Natural killer cell (primary cell): ENCODE results near the gene DNAH6. TPM values are rescaled to one million over a fixed set of nuclear protein-coding genes. Genes with fewer than 3 reads are reported as not detected.

Experiments
- ATAC-seq, 3 donors: fragments of 150-1000 bp in 2 of 3; fragments of 200-7000 bp in 1 of 3; cut with Tn5 transposase; 1 replicate in 1 of 3; 2 replicates in 2 of 3; pipeline ENCODE4 v1.10.0; 2021; ENCODE audit warnings: mild to moderate bottlenecking in 2 of 3, moderate library complexity in 2 of 3
- DNase-seq, 2 donors: peaks; one replicate each; pipeline versions ENCODE4 v3.0.0 to v3.0.0-alpha.2; 2013 to 2021; ENCODE audit warnings: mixed read lengths in 1 of 2
- H3K27ac ChIP-seq: one replicate; pipeline ENCODE4 v1.5.1; 2013; ENCODE audit warnings: mild to moderate bottlenecking, low read length
- H3K27me3 ChIP-seq: one replicate; pipeline ENCODE4 v1.6.1; 2013; ENCODE audit warnings: low read length; ENCODE audit not compliant: control insufficient read depth, insufficient read depth
- H3K36me3 ChIP-seq: one replicate; pipeline ENCODE4 v1.6.1; 2013; ENCODE audit warnings: low read length; ENCODE audit not compliant: control insufficient read depth, insufficient read depth
- H3K4me1 ChIP-seq: one replicate; pipeline ENCODE4 v1.6.1; 2013; ENCODE audit warnings: low read length; ENCODE audit not compliant: control insufficient read depth, insufficient read depth
- H3K4me3 ChIP-seq: one replicate; pipeline ENCODE4 v1.5.1; 2013; ENCODE audit warnings: low read length
- H3K9me3 ChIP-seq: one replicate; pipeline ENCODE4 v1.6.1; 2013; ENCODE audit warnings: low read length; ENCODE audit not compliant: control insufficient read depth, insufficient read depth
- H3K27ac Mint-ChIP-seq, 2 donors: one replicate each; pipeline ENCODE4 v1.8.0; 2022; ENCODE audit warnings: mild to moderate bottlenecking in 2 of 2, mixed read lengths in 2 of 2, moderate library complexity in 1 of 2
- H3K27me3 Mint-ChIP-seq, 2 donors: one replicate each; pipeline ENCODE4 v1.8.0; 2022; ENCODE audit warnings: low read depth in 2 of 2, mixed read lengths in 2 of 2
- H3K36me3 Mint-ChIP-seq: one replicate; pipeline ENCODE4 v1.8.0; 2022; ENCODE audit warnings: mixed read lengths
- H3K4me1 Mint-ChIP-seq, 2 donors: one replicate each; pipeline ENCODE4 v1.8.0; 2022; ENCODE audit warnings: mixed read lengths in 2 of 2
- H3K4me3 Mint-ChIP-seq: one replicate; pipeline ENCODE4 v1.8.0; 2022; ENCODE audit warnings: mild to moderate bottlenecking, moderate library complexity, mixed read lengths
- H3K9me3 Mint-ChIP-seq, 2 donors: one replicate each; pipeline ENCODE4 v1.8.0; 2022; ENCODE audit warnings: mixed read lengths in 2 of 2
- WGBS: methylation state at CpG from one replicate; pipeline ENCODE4 v1.1.7; 2013; ENCODE audit warnings: missing lambda C conversion rate; ENCODE audit not compliant: insufficient coverage; 5-methylcytosine and 5-hydroxymethylcytosine counted together
- intact Hi-C: fragments of 100-400 bp; cut with micrococcal nuclease; formaldehyde crosslinking; loops from one replicate; pipeline ENCODE4 v1.14.2; 2022
- total RNA-seq, 4 donors: library from RNA; stranded (reverse); fragments of 120-200 nt in 1 of 4; gene quantifications; one replicate each; pipeline versions ENCODE4 v1.2.3 to v1.2.4, GENCODE V29; 2013 to 2022
- TF ChIP-seq, protein P1 (sequence below): fragments of 200-600 bp; IDR thresholded peaks from one replicate; pipeline ENCODE4 v1.8.0; 2022; ENCODE audit warnings: antibody characterized with exemption

The DNAH6 gene
- total RNA-seq, 3 donors from 2014 or later (not counting 1 experiment from before 2014, with no cell fraction given), result 0.05 to 0.60 (median 0.32) TPM

DNA sequence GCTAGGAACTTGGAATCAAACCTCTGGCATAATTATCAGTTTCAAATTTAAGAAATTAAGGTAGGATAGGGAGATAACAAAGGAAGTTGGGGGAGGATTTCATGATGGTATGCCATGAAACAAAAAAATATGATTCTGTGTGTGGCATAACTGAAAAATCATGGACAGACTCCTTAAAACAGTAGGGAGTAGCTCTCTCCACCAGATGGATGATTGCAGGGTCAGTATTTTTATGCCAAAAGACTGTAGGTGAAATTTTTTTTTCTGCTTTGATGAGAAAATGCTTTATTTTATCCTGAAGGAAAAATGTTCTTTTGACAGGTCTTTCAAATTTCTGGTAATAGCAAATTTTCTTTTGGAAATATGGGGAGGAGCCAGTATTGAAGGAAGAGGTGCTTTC, 270.3 kb downstream of the DNAH6 start:
- Mint-ChIP-seq H3K27ac (no peak overlapping the region), H3K4me3 (no peak overlapping the region), H3K9me3 (peaks cover 0 to 2% of the 10 kb centered on the region in 2 donors), H3K27me3 (no peaks in the 10 kb centered on the region), H3K36me3 (peaks cover 6% of the 10 kb centered on the region), H3K4me1 (peaks cover 37 to 45% of the 10 kb centered on the region in 2 donors)
- no peak overlapping the region for H3K27ac ChIP-seq
- H3K36me3 ChIP-seq, result no peaks in the 10 kb centered on the region
- intact Hi-C loops, result loop anchor here (10.0 kb wide), 1 partner anchor 98 kb away; the partner anchor contains the start of gene TRABD2A
- no peak for DNase-seq
- TF ChIP-seq, protein P1, sequence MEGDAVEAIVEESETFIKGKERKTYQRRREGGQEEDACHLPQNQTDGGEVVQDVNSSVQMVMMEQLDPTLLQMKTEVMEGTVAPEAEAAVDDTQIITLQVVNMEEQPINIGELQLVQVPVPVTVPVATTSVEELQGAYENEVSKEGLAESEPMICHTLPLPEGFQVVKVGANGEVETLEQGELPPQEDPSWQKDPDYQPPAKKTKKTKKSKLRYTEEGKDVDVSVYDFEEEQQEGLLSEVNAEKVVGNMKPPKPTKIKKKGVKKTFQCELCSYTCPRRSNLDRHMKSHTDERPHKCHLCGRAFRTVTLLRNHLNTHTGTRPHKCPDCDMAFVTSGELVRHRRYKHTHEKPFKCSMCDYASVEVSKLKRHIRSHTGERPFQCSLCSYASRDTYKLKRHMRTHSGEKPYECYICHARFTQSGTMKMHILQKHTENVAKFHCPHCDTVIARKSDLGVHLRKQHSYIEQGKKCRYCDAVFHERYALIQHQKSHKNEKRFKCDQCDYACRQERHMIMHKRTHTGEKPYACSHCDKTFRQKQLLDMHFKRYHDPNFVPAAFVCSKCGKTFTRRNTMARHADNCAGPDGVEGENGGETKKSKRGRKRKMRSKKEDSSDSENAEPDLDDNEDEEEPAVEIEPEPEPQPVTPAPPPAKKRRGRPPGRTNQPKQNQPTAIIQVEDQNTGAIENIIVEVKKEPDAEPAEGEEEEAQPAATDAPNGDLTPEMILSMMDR, result no peak
- no peaks in the 10 kb centered on the region for H3K9me3 ChIP-seq
- no peak for ATAC-seq
- peaks cover 18% of the 10 kb centered on the region for H3K4me1 ChIP-seq
- H3K4me3 ChIP-seq, result no peak overlapping the region
- no peaks in the 10 kb centered on the region for H3K27me3 ChIP-seq

DNA sequence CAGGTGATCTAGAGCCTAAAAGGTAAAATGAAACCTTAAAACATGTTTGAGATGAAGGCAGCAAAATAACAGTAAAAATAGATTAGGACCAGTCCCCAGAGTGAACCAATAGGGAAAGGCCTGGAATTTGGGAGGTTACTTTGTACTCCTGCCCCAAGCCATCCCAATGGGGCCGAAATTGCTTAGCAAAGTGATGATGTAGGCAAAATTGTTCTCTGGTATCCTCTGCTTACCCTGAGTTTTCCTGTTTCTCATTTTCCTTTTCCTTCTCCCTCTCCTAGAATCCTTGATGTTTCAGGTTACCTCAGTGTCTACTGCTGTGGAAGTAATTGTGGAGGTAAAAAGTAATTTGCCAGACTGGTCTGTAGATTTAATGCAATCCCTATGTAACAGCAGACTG, 271.7 kb downstream of the DNAH6 start:
- Histone ChIP-seq H3K4me3 (no peak overlapping the region), H3K27me3 (no peaks in the 10 kb centered on the region), H3K4me1 (peaks cover 7% of the 10 kb centered on the region), H3K36me3 (no peaks in the 10 kb centered on the region), H3K27ac (no peak overlapping the region), H3K9me3 (no peaks in the 10 kb centered on the region)
- Mint-ChIP-seq H3K27me3 (no peaks in the 10 kb centered on the region), H3K4me1 (peaks cover 23 to 31% of the 10 kb centered on the region in 2 donors), H3K36me3 (peaks cover 6% of the 10 kb centered on the region), H3K4me3 (no peak overlapping the region), H3K27ac (no peak overlapping the region), H3K9me3 (peaks cover 0 to 2% of the 10 kb centered on the region in 2 donors)
- WGBS, result 83% methylated on average over 1 of the region's 1 CpG
- ATAC-seq, result no peak
- no peak for DNase-seq
- intact Hi-C loops, result loop anchor here (10.0 kb wide), 1 partner anchor 97 kb away; the partner anchor contains the start of gene TRABD2A
- TF ChIP-seq, protein P1, result no peak

DNA sequence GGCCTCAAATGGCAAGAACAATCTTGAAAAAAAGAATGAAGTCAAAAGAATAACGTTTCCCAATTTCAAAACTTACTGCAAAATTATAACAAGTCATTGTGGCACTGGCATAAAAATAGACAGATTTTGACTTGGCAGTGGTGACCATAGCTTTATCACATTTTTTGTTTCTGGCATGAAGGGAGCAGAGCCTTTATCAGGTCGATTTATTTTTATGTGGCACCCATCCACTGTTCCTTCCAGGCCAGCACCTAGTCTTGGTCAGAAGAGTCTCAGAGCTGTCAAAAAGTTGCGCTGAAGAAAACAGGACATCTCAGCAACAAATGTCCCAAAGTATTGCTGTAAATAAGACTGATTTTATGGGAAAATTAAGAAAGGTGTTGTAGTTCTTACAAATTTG, 272.2 kb downstream of the DNAH6 start:
- no peak overlapping the region for H3K27ac ChIP-seq
- Mint-ChIP-seq H3K27me3 (no peaks in the 10 kb centered on the region), H3K36me3 (peaks cover 6% of the 10 kb centered on the region), H3K4me3 (no peak overlapping the region), H3K27ac (no peak overlapping the region), H3K4me1 (peaks cover 18 to 26% of the 10 kb centered on the region in 2 donors), H3K9me3 (peaks cover 0 to 2% of the 10 kb centered on the region in 2 donors)
- ATAC-seq (no peak), DNase-seq (no peak)
- H3K36me3 ChIP-seq, result no peaks in the 10 kb centered on the region
- TF ChIP-seq, protein P1, result no peak
- intact Hi-C loops, result loop anchor here (10.0 kb wide), 1 partner anchor 96 kb away; the partner anchor contains the start of gene TRABD2A
- peaks cover 7% of the 10 kb centered on the region for H3K4me1 ChIP-seq
- H3K4me3 ChIP-seq, result no peak overlapping the region
- H3K27me3 ChIP-seq, result no peaks in the 10 kb centered on the region
- 80% methylated on average over 3 of the region's 3 CpGs for WGBS
- no peaks in the 10 kb centered on the region for H3K9me3 ChIP-seq

DNA sequence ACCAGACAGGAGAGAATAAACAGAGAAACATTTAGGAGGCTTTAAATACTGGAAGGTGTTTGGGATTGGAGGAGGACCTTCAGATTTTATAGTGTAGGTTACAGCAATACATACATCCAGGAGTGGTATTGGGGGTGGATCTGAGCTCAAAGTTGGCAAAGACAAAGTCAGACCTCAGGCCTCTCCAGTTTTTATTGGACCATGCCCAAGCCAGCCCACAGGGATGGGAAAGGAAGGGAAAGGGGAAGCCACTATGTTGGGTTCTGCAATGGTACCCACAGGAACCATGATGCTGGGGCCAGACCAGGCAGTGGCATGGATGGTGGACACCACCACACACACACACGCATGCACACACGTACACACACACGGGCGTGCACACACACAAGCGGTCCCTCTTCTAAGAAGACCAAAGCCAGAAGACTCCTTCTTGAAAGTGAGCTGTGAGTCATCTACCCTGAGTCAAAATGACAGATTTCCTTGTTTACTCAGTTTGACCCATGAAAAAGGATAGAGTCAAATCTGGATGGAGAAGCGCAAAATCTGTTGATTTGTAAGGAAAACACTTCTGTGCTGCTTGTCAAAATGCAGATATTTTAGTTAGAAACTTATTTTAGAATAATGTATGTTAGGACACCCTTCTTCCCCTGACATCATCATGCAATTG, 276.7 kb downstream of the DNAH6 start:
- no peaks in the 10 kb centered on the region for H3K36me3 ChIP-seq
- DNase-seq (no peak), ATAC-seq (no peak)
- H3K4me3 ChIP-seq, result no peak overlapping the region
- Mint-ChIP-seq H3K4me1 (no peaks in the 10 kb centered on the region), H3K36me3 (peaks cover 6% of the 10 kb centered on the region), H3K4me3 (no peak overlapping the region), H3K27ac (no peak overlapping the region), H3K9me3 (no peaks in the 10 kb centered on the region), H3K27me3 (no peaks in the 10 kb centered on the region)
- TF ChIP-seq, protein P1, result no peak
- no peaks in the 10 kb centered on the region for H3K4me1 ChIP-seq
- H3K27ac ChIP-seq, result no peak overlapping the region
- no peaks in the 10 kb centered on the region for H3K9me3 ChIP-seq
- H3K27me3 ChIP-seq, result no peaks in the 10 kb centered on the region
- whole genome bisulfite sequencing, result 100% methylated on average over 6 of the region's 6 CpGs
- intact Hi-C loops, result no loop called here
